GM12878 (cell line): Measurements from ENCODE around the gene SAMHD1. TPM values are rescaled to one million over a fixed set of nuclear protein-coding genes. Genes with fewer than 3 reads are reported as not detected.

ENCODE experiments used
- ATAC-seq: fragments of 200-7000 bp; cut with Tn5 transposase; 3 replicates; pipeline ENCODE4 v1.9.1; 2020; ENCODE audit warnings: mild to moderate bottlenecking, moderate library complexity
- BruUV-seq: library from RNA; stranded (reverse); fragments of 400-500 nt; replicated peaks from 2 replicates; lab custom pipeline; 2021; lab: Mats Ljungman, UMichigan
- CTCF ChIA-PET: fragments of 300-600 bp; sonication (Branson Sonifier 250); formaldehyde crosslinking; extraction: SDS; loops from one replicate; lab custom pipeline; 2021; ENCODE audit warnings: inconsistent platforms; lab: Yijun Ruan, JAX
- POLR2A ChIA-PET: fragments of 350-600 bp; formaldehyde crosslinking; extraction: SDS; loops from one replicate; lab custom pipeline; 2021; ENCODE audit warnings: inconsistent platforms; lab: Charles Lee
- RAD21 ChIA-PET: fragments of 300-600 bp; sonication (Branson Sonifier 250); formaldehyde crosslinking; loops from one replicate; lab custom pipeline; 2023; ENCODE audit warnings: antibody characterized with exemption; ENCODE audit not compliant: unreplicated experiment; lab: Charles Lee
- SMC1A ChIA-PET: fragments of 300-600 bp; sonication (Branson Sonifier 250); formaldehyde crosslinking; loops from one replicate; lab custom pipeline; 2023; ENCODE audit not compliant: unreplicated experiment, uncharacterized antibody; lab: Charles Lee
- DNase-seq: peaks from one replicate; pipeline ENCODE4 v3.0.0-alpha.2; 2011; ENCODE audit warnings: low read depth, low spot score
- FAIRE-seq: peaks from 3 replicates; lab custom pipeline; 2011; peaks lifted over from hg19 to GRCh38; lab: Jason Lieb, UNC
- H2AFZ ChIP-seq: 2 replicates; pipeline ENCODE4 v1.6.0; 2011; ENCODE audit warnings: low read depth, low read length, control low read depth; ENCODE audit not compliant: control insufficient read depth
- H3K27ac ChIP-seq: 2 replicates; pipeline ENCODE4 v1.5.1; 2011; ENCODE audit warnings: control low read depth; ENCODE audit not compliant: control insufficient read depth, insufficient read depth
- H3K27me3 ChIP-seq, 2 experiments: replicated peaks in 1 of 2; 2 replicates each; pipeline versions ENCODE4 v1.6.0 to v1.6.1; 2011; ENCODE audit warnings: low read length in 1 of 2; ENCODE audit not compliant: control insufficient read depth in 2 of 2, insufficient read depth in 2 of 2
- H3K36me3 ChIP-seq, 2 experiments: 2 replicates each; pipeline ENCODE4 v1.5.1; 2011; ENCODE audit warnings: low read length in 1 of 2; ENCODE audit not compliant: control insufficient read depth in 2 of 2, insufficient read depth in 2 of 2
- H3K4me1 ChIP-seq: 2 replicates; pipeline ENCODE4 v1.6.1; 2011; ENCODE audit warnings: mild to moderate bottlenecking, low read length, moderate library complexity, mixed read lengths; ENCODE audit not compliant: control insufficient read depth, insufficient read depth
- H3K4me2 ChIP-seq: 2 replicates; pipeline ENCODE4 v1.6.0; 2011; ENCODE audit warnings: control low read depth; ENCODE audit not compliant: control insufficient read depth, insufficient read depth
- H3K4me3 ChIP-seq: fragments of 200-600 bp; sonication (generic); 2 replicates; pipeline ENCODE4 v1.5.1; 2016
- H3K79me2 ChIP-seq: 2 replicates; pipeline ENCODE4 v1.6.0; 2011; ENCODE audit warnings: low read length; ENCODE audit not compliant: control insufficient read depth, insufficient read depth
- H3K9ac ChIP-seq: 2 replicates; pipeline ENCODE4 v1.8.0; 2011; ENCODE audit warnings: low read length, control low read depth, mixed read lengths; ENCODE audit not compliant: control insufficient read depth, insufficient read depth
- H3K9me3 ChIP-seq: replicated peaks from 3 replicates; pipeline ENCODE4 v1.5.1; 2011; ENCODE audit warnings: mild to moderate bottlenecking, low read length; ENCODE audit not compliant: control insufficient read depth, insufficient read depth
- H4K20me1 ChIP-seq: 2 replicates; pipeline ENCODE4 v1.6.0; 2011; ENCODE audit not compliant: control insufficient read depth, insufficient read depth
- GABPA ChIP-seq: IDR thresholded peaks from 2 replicates; pipeline ENCODE4 v1.6.1; 2014; ENCODE audit warnings: antibody characterized with exemption, low read depth, mild to moderate bottlenecking, inconsistent platforms
- IRF3 ChIP-seq: fragments of 450-650 bp; IDR thresholded peaks from 2 replicates; pipeline ENCODE4 v1.6.1; 2014; ENCODE audit warnings: mild to moderate bottlenecking
- NFYB ChIP-seq: IDR thresholded peaks from 2 replicates; pipeline ENCODE4 v1.6.1; 2011; ENCODE audit warnings: low read depth, mild to moderate bottlenecking, low read length, improper control_type of control experiment, moderate library complexity; ENCODE audit not compliant: insufficient read depth
- NR2C1 ChIP-seq: fragments of 450-650 bp; IDR thresholded peaks from 2 replicates; pipeline ENCODE4 v1.6.1; 2017; ENCODE audit warnings: antibody characterized with exemption, mild to moderate bottlenecking, moderate library complexity
- NRF1 ChIP-seq: conservative IDR thresholded peaks from 2 replicates; pipeline ENCODE4 v1.6.1; 2011; ENCODE audit warnings: mild to moderate bottlenecking, low read depth, low read length, improper control_type of control experiment
- PAX5 ChIP-seq: IDR thresholded peaks from 2 replicates; pipeline ENCODE4 v1.6.1; 2011; ENCODE audit warnings: low read depth, low read length, borderline replicate concordance
- RELB ChIP-seq: fragments of 450-650 bp; IDR thresholded peaks from 2 replicates; pipeline ENCODE4 v1.6.1; 2017; ENCODE audit warnings: low read depth, mild to moderate bottlenecking, moderate library complexity
- SMARCA5 ChIP-seq: fragments of 450-650 bp; IDR thresholded peaks from 2 replicates; pipeline ENCODE4 v1.6.1; 2017; ENCODE audit warnings: mild to moderate bottlenecking
- STAT3 ChIP-seq: IDR thresholded peaks from 2 replicates; pipeline ENCODE4 v1.6.1; 2011; ENCODE audit warnings: low read depth, low read length, improper control_type of control experiment
- SUPT20H ChIP-seq: IDR thresholded peaks from 2 replicates; pipeline ENCODE4 v1.6.1; 2011; ENCODE audit warnings: low read depth, mild to moderate bottlenecking, low read length, moderate library complexity, borderline replicate concordance; ENCODE audit not compliant: control insufficient read depth
- WRNIP1 ChIP-seq: IDR thresholded peaks from 2 replicates; pipeline ENCODE4 v1.6.1; 2011; ENCODE audit warnings: low read depth, low read length, improper control_type of control experiment, borderline replicate concordance
- ZNF207 ChIP-seq: fragments of 450-650 bp; IDR thresholded peaks from 2 replicates; pipeline ENCODE4 v1.6.1; 2014; ENCODE audit warnings: antibody characterized with exemption, mild to moderate bottlenecking, borderline replicate concordance
- ZNF384 ChIP-seq: IDR thresholded peaks from 2 replicates; pipeline ENCODE4 v1.6.1; 2012; ENCODE audit warnings: low read depth, mild to moderate bottlenecking, low read length, improper control_type of control experiment, borderline replicate concordance
- WGBS: methylation state at CpG from one replicate; pipeline ENCODE4 v1.1.6; 2016; ENCODE audit warnings: low lambda C conversion rate; ENCODE audit not compliant: insufficient replicate concordance, insufficient coverage; ENCODE audit errors: missing lambda C conversion rate; 5-methylcytosine and 5-hydroxymethylcytosine counted together
- in situ Hi-C: fragments of 300-500 bp; cut with MboI; formaldehyde crosslinking; loops from 9 replicates; pipeline ENCODE4 v1.14.3; 2018; ENCODE audit warnings: mixed read lengths
- intact Hi-C: fragments of 100-400 bp; cut with micrococcal nuclease; formaldehyde crosslinking; loops from one replicate; pipeline ENCODE4 v1.14.2; 2022; ENCODE audit not compliant: unreplicated experiment
- polyA plus RNA-seq, 11 experiments: library from polyadenylated mRNA; depleted of rRNA in 4 of 11; unstranded in 6 of 11; stranded (reverse) in 5 of 11; fragments of >200 nt; fragmentation: Nextera tagmentation in 4 of 11; fragmentation: Illumina TruSeq in 1 of 11; extraction: Ambion mirVana in 4 of 11; extraction: Trizol in 1 of 11; gene quantifications; 1 replicate in 1 of 11; 2 replicates in 10 of 11; pipeline versions ENCODE4 v1.2.1 to v1.2.3, GENCODE V29; 2011 to 2016; ENCODE audit warnings: inconsistent platforms in 2 of 11, missing spikeins in 2 of 11, low read depth in 1 of 11
- total RNA-seq, 4 experiments: library from RNA; depleted of rRNA in 3 of 4; stranded (reverse); fragments of >200 nt in 3 of 4; fragmentation: Illumina TruSeq in 1 of 4; extraction: Trizol in 1 of 4; gene quantifications; 2 replicates each; pipeline versions ENCODE4 v1.2.1 to v1.2.3, GENCODE V29; 2013 to 2021
- TF ChIP-seq, protein P1 (sequence below): IDR thresholded peaks from 2 replicates; pipeline ENCODE4 v1.6.1; 2012; ENCODE audit warnings: mild to moderate bottlenecking, low read depth, low read length
- TF ChIP-seq, protein P2 (sequence below): fragments of 450-650 bp; IDR thresholded peaks from 2 replicates; pipeline ENCODE4 v1.6.1; 2017; ENCODE audit warnings: mild to moderate bottlenecking

The SAMHD1 gene
- total and polyA plus RNA-seq, 10 of the 15 experiments (the other 5 are each of a cell fraction or from before 2014, with no cell fraction given) = 20.5 to 47.9 (median 38.8) TPM

- POLR2A ChIA-PET = interaction anchor here (0.6 to 0.7 kb wide), 2 partner anchors 23 to 278 kb away, joined by 3 to 5 read pairs; no protein-coding TSS in a partner anchor
- in situ Hi-C loops = loop anchor here (5.0 kb wide), 1 partner anchor 277 kb away; no protein-coding TSS in a partner anchor
- no peak for TF ChIP-seq ZNF207
- TF ChIP-seq NR2C1 = no peak
- TF ChIP-seq ZNF384 = no peak
- TF ChIP-seq PAX5 = no peak
- no peak for TF ChIP-seq WRNIP1
- no peak for TF ChIP-seq SUPT20H
- no peak for TF ChIP-seq NRF1
- no peak for TF ChIP-seq GABPA
- TF ChIP-seq IRF3 = no peak
- no peak for TF ChIP-seq SMARCA5
- no peak for TF ChIP-seq STAT3
- TF ChIP-seq RELB = no peak
- no peak for TF ChIP-seq NFYB
- TF ChIP-seq, protein P1, sequence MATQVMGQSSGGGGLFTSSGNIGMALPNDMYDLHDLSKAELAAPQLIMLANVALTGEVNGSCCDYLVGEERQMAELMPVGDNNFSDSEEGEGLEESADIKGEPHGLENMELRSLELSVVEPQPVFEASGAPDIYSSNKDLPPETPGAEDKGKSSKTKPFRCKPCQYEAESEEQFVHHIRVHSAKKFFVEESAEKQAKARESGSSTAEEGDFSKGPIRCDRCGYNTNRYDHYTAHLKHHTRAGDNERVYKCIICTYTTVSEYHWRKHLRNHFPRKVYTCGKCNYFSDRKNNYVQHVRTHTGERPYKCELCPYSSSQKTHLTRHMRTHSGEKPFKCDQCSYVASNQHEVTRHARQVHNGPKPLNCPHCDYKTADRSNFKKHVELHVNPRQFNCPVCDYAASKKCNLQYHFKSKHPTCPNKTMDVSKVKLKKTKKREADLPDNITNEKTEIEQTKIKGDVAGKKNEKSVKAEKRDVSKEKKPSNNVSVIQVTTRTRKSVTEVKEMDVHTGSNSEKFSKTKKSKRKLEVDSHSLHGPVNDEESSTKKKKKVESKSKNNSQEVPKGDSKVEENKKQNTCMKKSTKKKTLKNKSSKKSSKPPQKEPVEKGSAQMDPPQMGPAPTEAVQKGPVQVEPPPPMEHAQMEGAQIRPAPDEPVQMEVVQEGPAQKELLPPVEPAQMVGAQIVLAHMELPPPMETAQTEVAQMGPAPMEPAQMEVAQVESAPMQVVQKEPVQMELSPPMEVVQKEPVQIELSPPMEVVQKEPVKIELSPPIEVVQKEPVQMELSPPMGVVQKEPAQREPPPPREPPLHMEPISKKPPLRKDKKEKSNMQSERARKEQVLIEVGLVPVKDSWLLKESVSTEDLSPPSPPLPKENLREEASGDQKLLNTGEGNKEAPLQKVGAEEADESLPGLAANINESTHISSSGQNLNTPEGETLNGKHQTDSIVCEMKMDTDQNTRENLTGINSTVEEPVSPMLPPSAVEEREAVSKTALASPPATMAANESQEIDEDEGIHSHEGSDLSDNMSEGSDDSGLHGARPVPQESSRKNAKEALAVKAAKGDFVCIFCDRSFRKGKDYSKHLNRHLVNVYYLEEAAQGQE = no peak
- TF ChIP-seq, protein P2, sequence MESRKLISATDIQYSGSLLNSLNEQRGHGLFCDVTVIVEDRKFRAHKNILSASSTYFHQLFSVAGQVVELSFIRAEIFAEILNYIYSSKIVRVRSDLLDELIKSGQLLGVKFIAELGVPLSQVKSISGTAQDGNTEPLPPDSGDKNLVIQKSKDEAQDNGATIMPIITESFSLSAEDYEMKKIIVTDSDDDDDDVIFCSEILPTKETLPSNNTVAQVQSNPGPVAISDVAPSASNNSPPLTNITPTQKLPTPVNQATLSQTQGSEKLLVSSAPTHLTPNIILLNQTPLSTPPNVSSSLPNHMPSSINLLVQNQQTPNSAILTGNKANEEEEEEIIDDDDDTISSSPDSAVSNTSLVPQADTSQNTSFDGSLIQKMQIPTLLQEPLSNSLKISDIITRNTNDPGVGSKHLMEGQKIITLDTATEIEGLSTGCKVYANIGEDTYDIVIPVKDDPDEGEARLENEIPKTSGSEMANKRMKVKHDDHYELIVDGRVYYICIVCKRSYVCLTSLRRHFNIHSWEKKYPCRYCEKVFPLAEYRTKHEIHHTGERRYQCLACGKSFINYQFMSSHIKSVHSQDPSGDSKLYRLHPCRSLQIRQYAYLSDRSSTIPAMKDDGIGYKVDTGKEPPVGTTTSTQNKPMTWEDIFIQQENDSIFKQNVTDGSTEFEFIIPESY = no peak
Measured at GRCh38 chr20:36888880-36889516, 62.5 kb downstream of the SAMHD1 start.

More at GRCh38 chr20:36888880-36889516, 62.5 kb downstream of the SAMHD1 start:
- DNase-seq = no peak
- Histone ChIP-seq H4K20me1 (no peaks in the 10 kb centered on the region), H3K27me3 (no peaks in the 10 kb centered on the region), H3K9me3 (no peaks in the 10 kb centered on the region), H3K4me3 (no peak overlapping the region), H2AFZ (no peak overlapping the region), H3K4me1 (peaks cover 9% of the 10 kb centered on the region), H3K4me2 (no peak overlapping the region), H3K36me3 (peaks cover 11% of the 10 kb centered on the region in 2 experiments), H3K79me2 (no peaks in the 10 kb centered on the region), H3K9ac (no peak overlapping the region), H3K27ac (no peak overlapping the region)
- intact Hi-C loops = loop anchor here (5.0 kb wide), 2 partner anchors 82 to 217 kb away; no protein-coding TSS in a partner anchor
- no peak for FAIRE-seq
- ATAC-seq = no peak
- ChIA-PET SMC1A (interaction anchor here (1.1 to 3.9 kb wide), 3 partner anchors 52 to 276 kb away, joined by 4 to 51 read pairs (median 7); no protein-coding TSS in a partner anchor), CTCF (interaction anchor here (0.8 to 5.2 kb wide), 7 partner anchors 15 to 221 kb away, joined by 3 to 82 read pairs (median 5); partner anchors contain the start of gene TLDC2), RAD21 (interaction anchor here (0.6 to 5.2 kb wide), 5 partner anchors 25 to 276 kb away, joined by 3 to 83 read pairs (median 3); no protein-coding TSS in a partner anchor)
- 87% methylated on average over 15 of the region's 15 CpGs for WGBS
- BruUV-seq = no TSS peak
